ENCODE data around the gene CDC20B. TPM values are rescaled to one million over a fixed set of nuclear protein-coding genes. Genes with fewer than 3 reads are reported as not detected.

The CDC20B gene
- total RNA-seq, 1 experiment from 2014 or later: not detected

DNA sequence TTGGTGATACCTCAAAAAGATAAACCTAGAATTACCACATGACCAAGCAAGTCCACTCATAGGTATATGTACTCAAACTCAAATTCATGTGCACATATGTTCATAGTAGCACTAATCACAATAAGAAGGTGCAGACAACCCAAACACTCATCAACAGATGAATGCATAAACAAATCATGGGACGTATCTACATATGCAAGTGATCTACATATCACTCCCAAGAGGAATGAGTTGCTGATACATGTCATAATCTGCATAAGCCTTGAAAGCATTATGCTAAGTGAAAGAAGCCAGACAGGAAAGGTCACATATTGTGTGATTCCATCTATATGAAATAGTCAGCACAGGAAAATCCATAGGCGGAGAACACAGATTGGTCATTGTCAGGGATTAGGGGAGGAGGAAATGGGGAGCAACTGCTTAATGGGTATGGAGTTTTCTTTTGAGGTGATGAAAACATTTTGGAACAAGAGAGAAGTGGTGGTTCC, 23.6 kb downstream of the CDC20B start:
- no peak overlapping the region for H3K27ac ChIP-seq (ENCODE audit: low read length)
- H3K4me1 ChIP-seq (ENCODE audit: low read length): no peaks in the 10 kb centered on the region
- no peak overlapping the region for H3K4me3 ChIP-seq (ENCODE audit: low read length)
- no peaks in the 10 kb centered on the region for H4K20me1 ChIP-seq (ENCODE audit: insufficient read depth, low read depth, low read length)
- H3K27me3 ChIP-seq (ENCODE audit: low read length): no peaks in the 10 kb centered on the region
- DNase-seq: no peak
- no peak overlapping the region for H2AFZ ChIP-seq (ENCODE audit: low read length)
- no peaks in the 10 kb centered on the region for H3K9me3 ChIP-seq (ENCODE audit: low read length)
- no peak overlapping the region for H3K4me2 ChIP-seq (ENCODE audit: low read depth, low read length, poor library complexity, severe bottlenecking)
- H3K79me2 ChIP-seq (ENCODE audit: low read length): no peaks in the 10 kb centered on the region
- H3K36me3 ChIP-seq (ENCODE audit: insufficient read depth, low read length): no peaks in the 10 kb centered on the region
- H3K9ac ChIP-seq (ENCODE audit: low read length): no peak overlapping the region
- H3K9me2 ChIP-seq (replicated peaks; ENCODE audit: insufficient read depth, low read length): no peaks in the 10 kb centered on the region

DNA sequence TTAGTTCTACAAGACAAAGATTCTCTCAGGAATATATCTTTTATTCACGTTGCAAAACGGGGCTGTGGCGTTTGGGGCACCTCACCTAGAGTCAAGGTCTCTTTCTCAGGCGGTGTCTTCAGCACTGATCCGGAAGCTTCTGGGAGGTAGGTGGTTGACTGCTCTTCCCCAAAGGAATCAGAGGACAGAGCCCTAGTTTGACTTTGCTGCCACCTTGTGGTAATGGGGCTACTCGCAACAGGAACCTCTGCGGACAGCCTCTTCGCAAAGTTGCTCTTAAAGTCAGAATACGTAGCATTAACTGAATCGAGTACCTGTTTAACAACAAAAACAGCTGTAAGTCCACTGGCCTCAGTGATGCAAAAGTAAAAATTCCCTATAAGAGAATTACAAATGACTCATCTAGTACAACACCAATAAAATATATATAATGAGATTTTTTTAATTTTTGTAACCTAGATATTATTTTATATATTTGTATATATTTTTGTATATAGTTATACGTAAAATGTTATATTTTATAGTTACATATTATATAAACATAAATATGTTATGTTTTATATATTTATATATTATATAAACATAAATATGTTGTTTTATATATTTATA, 26.3 kb downstream of the CDC20B start:
- Histone ChIP-seq H3K9me2 (replicated peaks; ENCODE audit: insufficient read depth, low read length) (no peaks in the 10 kb centered on the region), H3K36me3 (ENCODE audit: insufficient read depth, low read length) (no peaks in the 10 kb centered on the region), H3K4me1 (ENCODE audit: low read length) (no peaks in the 10 kb centered on the region), H4K20me1 (ENCODE audit: insufficient read depth, low read depth, low read length) (no peaks in the 10 kb centered on the region), H3K4me2 (ENCODE audit: low read depth, low read length, poor library complexity, severe bottlenecking) (no peak overlapping the region), H3K9me3 (ENCODE audit: low read length) (no peaks in the 10 kb centered on the region), H2AFZ (ENCODE audit: low read length) (no peak overlapping the region), H3K9ac (ENCODE audit: low read length) (no peak overlapping the region), H3K79me2 (ENCODE audit: low read length) (no peaks in the 10 kb centered on the region), H3K27ac (ENCODE audit: low read length) (no peak overlapping the region), H3K4me3 (ENCODE audit: low read length) (no peak overlapping the region), H3K27me3 (ENCODE audit: low read length) (no peaks in the 10 kb centered on the region)
- DNase-seq: peak; percentile 90

DNA sequence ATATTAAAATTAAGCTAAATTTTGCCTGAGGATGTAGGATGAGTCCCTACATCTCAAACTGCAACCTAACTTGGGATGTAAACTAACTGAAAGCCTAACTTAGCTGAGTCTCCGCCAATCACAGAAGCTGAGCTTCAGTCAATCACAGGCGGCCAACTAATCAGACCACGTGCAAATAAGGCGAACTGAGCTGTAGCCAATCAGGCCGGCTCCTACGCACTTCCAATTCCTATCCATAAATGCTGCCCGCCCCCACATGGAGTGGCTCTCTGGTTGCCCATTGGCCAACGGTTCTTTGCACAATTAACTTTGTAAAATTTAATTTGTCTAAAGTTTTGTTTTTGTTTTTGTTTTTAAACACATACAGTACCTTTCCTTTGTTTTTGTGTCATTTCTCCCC, 26.9 kb downstream of the CDC20B start:
- Histone ChIP-seq H3K9ac (ENCODE audit: low read length) (no peak overlapping the region), H3K27me3 (ENCODE audit: low read length) (no peaks in the 10 kb centered on the region), H3K27ac (ENCODE audit: low read length) (no peak overlapping the region), H3K9me2 (replicated peaks; ENCODE audit: insufficient read depth, low read length) (no peaks in the 10 kb centered on the region), H3K4me2 (ENCODE audit: low read depth, low read length, poor library complexity, severe bottlenecking) (no peak overlapping the region), H2AFZ (ENCODE audit: low read length) (no peak overlapping the region), H3K4me3 (ENCODE audit: low read length) (no peak overlapping the region), H3K36me3 (ENCODE audit: insufficient read depth, low read length) (no peaks in the 10 kb centered on the region), H4K20me1 (ENCODE audit: insufficient read depth, low read depth, low read length) (no peaks in the 10 kb centered on the region), H3K9me3 (ENCODE audit: low read length) (no peaks in the 10 kb centered on the region), H3K4me1 (ENCODE audit: low read length) (no peaks in the 10 kb centered on the region), H3K79me2 (ENCODE audit: low read length) (no peaks in the 10 kb centered on the region)
- DNase-seq: no peak

DNA sequence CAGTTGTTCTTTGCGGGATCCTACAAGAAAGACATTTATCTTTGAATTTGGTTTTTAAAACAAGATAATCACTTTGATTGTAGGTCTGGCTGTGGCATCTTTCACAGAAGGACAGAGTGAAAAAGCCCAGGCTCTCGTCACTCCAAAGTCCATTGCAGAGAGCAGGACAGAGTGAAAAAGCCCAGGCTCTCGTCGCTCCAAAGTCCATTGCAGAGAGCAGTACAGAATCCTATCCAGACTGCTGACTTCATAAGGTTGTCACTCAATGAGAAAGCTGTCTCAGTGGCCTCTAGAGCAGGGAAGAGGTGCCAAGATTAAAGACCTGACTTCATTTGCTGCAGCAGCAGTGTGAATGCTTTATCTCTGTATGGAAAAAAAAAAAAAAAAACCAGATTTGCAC, 29.4 kb downstream of the CDC20B start:
- DNase-seq: no peak
- Histone ChIP-seq H4K20me1 (ENCODE audit: insufficient read depth, low read depth, low read length) (no peaks in the 10 kb centered on the region), H3K4me1 (ENCODE audit: low read length) (no peaks in the 10 kb centered on the region), H3K9me3 (ENCODE audit: low read length) (no peaks in the 10 kb centered on the region), H2AFZ (ENCODE audit: low read length) (no peak overlapping the region), H3K36me3 (ENCODE audit: insufficient read depth, low read length) (no peaks in the 10 kb centered on the region), H3K9ac (ENCODE audit: low read length) (no peak overlapping the region), H3K27ac (ENCODE audit: low read length) (no peak overlapping the region), H3K9me2 (replicated peaks; ENCODE audit: insufficient read depth, low read length) (no peaks in the 10 kb centered on the region), H3K27me3 (ENCODE audit: low read length) (no peaks in the 10 kb centered on the region), H3K4me3 (ENCODE audit: low read length) (no peak overlapping the region), H3K4me2 (ENCODE audit: low read depth, low read length, poor library complexity, severe bottlenecking) (no peak overlapping the region), H3K79me2 (ENCODE audit: low read length) (no peaks in the 10 kb centered on the region)

DNA sequence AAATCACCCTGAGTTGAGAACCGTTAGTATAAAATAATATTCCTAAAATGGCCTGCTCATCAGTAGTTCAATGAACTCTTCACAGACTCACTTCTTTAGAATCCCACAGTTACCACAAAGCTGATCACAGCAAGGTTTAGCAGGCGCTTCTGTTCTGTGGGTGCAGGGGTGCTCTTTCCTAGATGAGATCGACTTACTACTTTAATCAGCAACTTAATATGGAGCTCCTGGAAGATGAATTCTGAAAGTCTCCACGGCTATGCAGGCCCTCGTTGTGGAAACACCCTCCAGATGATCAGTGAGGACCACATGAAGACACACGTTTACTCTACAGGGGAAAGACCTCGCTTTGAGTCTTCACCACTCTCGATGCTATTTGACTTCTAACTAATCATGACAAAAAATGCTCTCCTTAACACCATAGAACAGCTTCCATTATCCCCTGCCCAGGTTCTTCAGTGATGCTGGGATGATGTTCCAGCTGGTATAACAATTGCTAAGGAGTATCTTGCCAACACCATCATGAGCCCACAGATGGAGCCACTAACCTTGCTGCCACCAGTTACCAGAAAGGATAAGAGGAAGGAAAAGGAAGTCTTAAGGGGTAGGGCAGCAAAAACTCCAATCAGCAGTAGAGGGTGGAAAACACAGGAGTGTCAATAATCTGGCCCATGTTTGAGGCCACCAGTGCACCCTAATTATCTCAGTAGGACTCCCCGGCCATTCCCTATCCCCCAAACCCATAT, 30.9 kb downstream of the CDC20B start:
- no peak overlapping the region for H3K27ac ChIP-seq (ENCODE audit: low read length)
- no peak overlapping the region for H3K9ac ChIP-seq (ENCODE audit: low read length)
- no peaks in the 10 kb centered on the region for H4K20me1 ChIP-seq (ENCODE audit: insufficient read depth, low read depth, low read length)
- H2AFZ ChIP-seq (ENCODE audit: low read length): no peak overlapping the region
- no peaks in the 10 kb centered on the region for H3K79me2 ChIP-seq (ENCODE audit: low read length)
- no peak overlapping the region for H3K4me2 ChIP-seq (ENCODE audit: low read depth, low read length, poor library complexity, severe bottlenecking)
- H3K9me3 ChIP-seq (ENCODE audit: low read length): no peaks in the 10 kb centered on the region
- H3K9me2 ChIP-seq (replicated peaks; ENCODE audit: insufficient read depth, low read length): no peaks in the 10 kb centered on the region
- no peaks in the 10 kb centered on the region; the same call in 1 of the 2 replicates for H3K4me1 ChIP-seq (ENCODE audit: low read length)
- H3K36me3 ChIP-seq (ENCODE audit: insufficient read depth, low read length): no peaks in the 10 kb centered on the region
- H3K27me3 ChIP-seq (ENCODE audit: low read length): no peaks in the 10 kb centered on the region
- DNase-seq: no peak
- H3K4me3 ChIP-seq (ENCODE audit: low read length): no peak overlapping the region

DNA sequence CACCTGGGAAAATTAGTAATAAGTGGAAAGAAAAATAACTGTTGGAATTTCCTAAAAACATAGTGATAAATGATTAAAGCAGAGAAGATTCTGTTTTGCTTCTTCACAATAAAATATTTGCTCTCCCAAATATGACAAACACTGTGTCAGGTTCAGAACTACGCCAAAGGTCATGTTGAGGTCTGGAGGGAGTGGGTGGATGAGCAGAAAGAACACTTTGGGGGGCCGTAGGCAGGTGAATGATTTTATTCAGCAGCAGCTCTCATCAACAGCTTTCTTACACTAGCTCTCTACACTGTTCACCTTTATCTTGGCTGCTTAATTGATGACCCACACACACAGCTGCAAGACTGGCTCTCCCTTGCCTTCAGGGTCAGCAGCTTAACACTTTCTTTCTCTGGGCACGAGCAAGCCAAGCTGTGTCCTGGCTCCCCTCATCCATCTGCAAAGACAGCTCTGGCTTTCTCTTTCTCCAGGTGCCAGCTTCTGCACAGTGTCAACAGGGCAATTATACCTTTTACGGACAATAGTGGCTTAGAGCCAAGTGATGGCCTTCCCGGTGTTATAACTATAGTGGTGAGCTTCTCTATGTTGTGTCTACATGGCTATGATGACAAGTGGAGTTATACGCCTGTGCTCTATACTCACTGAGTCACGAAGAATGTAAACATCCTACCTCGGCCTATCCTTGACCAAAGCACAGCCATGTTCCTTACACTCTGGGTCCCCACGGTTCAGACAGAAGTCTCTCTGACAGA, 31.9 kb downstream of the CDC20B start:
- Histone ChIP-seq H3K9me2 (replicated peaks; ENCODE audit: insufficient read depth, low read length) (no peaks in the 10 kb centered on the region), H3K4me2 (ENCODE audit: low read depth, low read length, poor library complexity, severe bottlenecking) (no peak overlapping the region), H3K36me3 (ENCODE audit: insufficient read depth, low read length) (no peaks in the 10 kb centered on the region), H3K27me3 (ENCODE audit: low read length) (no peaks in the 10 kb centered on the region), H3K9me3 (ENCODE audit: low read length) (no peaks in the 10 kb centered on the region), H3K4me1 (ENCODE audit: low read length) (no peaks in the 10 kb centered on the region; the same call in 1 of the 2 replicates), H2AFZ (ENCODE audit: low read length) (no peak overlapping the region), H3K4me3 (ENCODE audit: low read length) (no peak overlapping the region), H4K20me1 (ENCODE audit: insufficient read depth, low read depth, low read length) (no peaks in the 10 kb centered on the region), H3K79me2 (ENCODE audit: low read length) (no peaks in the 10 kb centered on the region), H3K9ac (ENCODE audit: low read length) (no peak overlapping the region), H3K27ac (ENCODE audit: low read length) (no peak overlapping the region)
- no peak for DNase-seq

DNA sequence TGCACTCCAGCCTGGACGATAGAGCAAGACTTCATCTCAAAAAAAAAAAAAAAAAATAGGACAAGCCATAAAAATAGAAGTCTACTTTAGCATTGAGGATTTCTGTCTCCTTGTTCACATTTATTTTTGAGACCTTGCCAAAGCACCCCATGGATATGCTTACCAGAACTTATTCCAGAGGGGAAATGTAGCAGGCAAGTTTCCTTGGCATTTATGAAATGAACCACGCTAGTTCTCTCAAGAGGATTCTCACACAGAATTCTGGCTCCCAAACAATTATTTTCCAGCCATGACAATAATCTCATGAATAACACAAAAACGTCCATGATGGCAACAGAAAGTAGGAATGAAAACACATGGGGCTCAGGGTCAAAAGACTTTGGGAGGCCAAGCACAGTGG, 36.5 kb downstream of the CDC20B start:
- H3K9me2 ChIP-seq (replicated peaks; ENCODE audit: insufficient read depth, low read length): no peaks in the 10 kb centered on the region
- H4K20me1 ChIP-seq (ENCODE audit: insufficient read depth, low read depth, low read length): no peaks in the 10 kb centered on the region
- H3K4me2 ChIP-seq (ENCODE audit: low read depth, low read length, poor library complexity, severe bottlenecking): no peak overlapping the region
- H3K9me3 ChIP-seq (ENCODE audit: low read length): no peaks in the 10 kb centered on the region
- H3K79me2 ChIP-seq (ENCODE audit: low read length): no peaks in the 10 kb centered on the region
- H3K27ac ChIP-seq (ENCODE audit: low read length): no peak overlapping the region
- H3K27me3 ChIP-seq (ENCODE audit: low read length): no peaks in the 10 kb centered on the region
- DNase-seq: no peak
- no peak overlapping the region for H2AFZ ChIP-seq (ENCODE audit: low read length)
- no peaks in the 10 kb centered on the region for H3K36me3 ChIP-seq (ENCODE audit: insufficient read depth, low read length)
- no peaks in the 10 kb centered on the region; the same call in 1 of the 2 replicates for H3K4me1 ChIP-seq (ENCODE audit: low read length)
- H3K4me3 ChIP-seq (ENCODE audit: low read length): no peak overlapping the region
- no peak overlapping the region for H3K9ac ChIP-seq (ENCODE audit: low read length)

DNA sequence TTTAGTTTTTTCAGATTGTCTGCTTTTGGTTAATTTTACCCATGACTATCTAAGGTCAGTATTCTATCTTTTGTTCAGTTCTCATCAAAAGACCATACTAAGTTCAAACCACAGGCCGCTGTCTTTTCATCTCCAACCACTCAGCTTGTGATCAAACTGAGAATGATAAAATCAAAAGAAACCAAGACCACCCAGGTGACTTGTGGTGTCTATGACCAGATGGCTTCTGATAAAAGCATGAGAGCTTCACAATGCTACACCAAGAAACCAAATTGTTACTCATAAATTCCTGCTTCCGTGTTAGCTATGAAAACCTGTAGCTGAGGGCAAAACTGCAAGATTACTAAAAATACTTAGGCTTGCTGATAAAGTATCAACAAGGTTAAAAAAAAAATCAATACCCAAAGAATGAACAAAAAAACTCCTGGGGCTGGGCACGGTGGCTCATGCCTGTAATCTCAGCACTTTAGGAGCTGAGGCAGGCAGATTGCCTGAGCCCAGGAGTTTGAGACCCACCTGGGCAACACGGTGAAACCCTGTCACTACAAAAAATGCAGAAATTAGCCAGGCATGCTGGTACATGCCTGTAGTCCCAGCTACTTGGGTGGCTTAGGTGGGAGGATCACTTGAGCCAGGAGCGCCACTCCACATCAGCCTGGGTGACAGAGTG, 38.8 kb downstream of the CDC20B start:
- Histone ChIP-seq H3K9ac (ENCODE audit: low read length) (no peak overlapping the region), H3K4me2 (ENCODE audit: low read depth, low read length, poor library complexity, severe bottlenecking) (no peak overlapping the region), H3K27ac (ENCODE audit: low read length) (no peak overlapping the region), H3K9me3 (ENCODE audit: low read length) (no peaks in the 10 kb centered on the region), H3K4me3 (ENCODE audit: low read length) (no peak overlapping the region), H3K9me2 (replicated peaks; ENCODE audit: insufficient read depth, low read length) (no peaks in the 10 kb centered on the region), H4K20me1 (ENCODE audit: insufficient read depth, low read depth, low read length) (no peaks in the 10 kb centered on the region), H3K36me3 (ENCODE audit: insufficient read depth, low read length) (no peaks in the 10 kb centered on the region), H3K79me2 (ENCODE audit: low read length) (no peaks in the 10 kb centered on the region), H2AFZ (ENCODE audit: low read length) (no peak overlapping the region), H3K27me3 (ENCODE audit: low read length) (no peaks in the 10 kb centered on the region), H3K4me1 (ENCODE audit: low read length) (no peaks in the 10 kb centered on the region; the same call in 1 of the 2 replicates)
- no peak for DNase-seq

All from Karpas-422 (cell line).